ENCODE results near the gene PARP15. TPM values are rescaled to one million over a fixed set of nuclear protein-coding genes. Genes with fewer than 3 reads are reported as not detected.

PARP15 gene
- total RNA-seq, 1 donor from 2014 or later: not detected

GRCh38 chr3:122548619-122549018, 28.8 kb upstream of the PARP15 start:
- no peak overlapping the region for H2AFZ ChIP-seq (replicated peaks)
- H3K9ac ChIP-seq: no peak overlapping the region
- H3K4me1 Mint-ChIP-seq: no peaks in the 10 kb centered on the region
- H3F3A ChIP-seq (ENCODE audit: low read depth): no peaks in the 10 kb centered on the region
- H3K4me2 ChIP-seq: no peak overlapping the region
- no peaks in the 10 kb centered on the region for H3K9me3 ChIP-seq (ENCODE audit: low read depth)
- H3K27ac Mint-ChIP-seq: no peak overlapping the region
- H3K4me3 ChIP-seq: no peak overlapping the region
- no peaks in the 10 kb centered on the region for H3K79me2 ChIP-seq (ENCODE audit: low read depth)
- no peaks in the 10 kb centered on the region for H3K9me3 Mint-ChIP-seq
- no peaks in the 10 kb centered on the region for H3K27me3 ChIP-seq
- H3K36me3 Mint-ChIP-seq: no peaks in the 10 kb centered on the region
- no peak for DNase-seq (ENCODE audit: low spot score)
- H3K4me1 ChIP-seq: no peaks in the 10 kb centered on the region
- H3K27me3 Mint-ChIP-seq (ENCODE audit: insufficient read depth, low read depth): peaks cover 3% of the 10 kb centered on the region
- no peak overlapping the region for H3K27ac ChIP-seq
- no peak overlapping the region for H3K4me3 Mint-ChIP-seq
- no peaks in the 10 kb centered on the region for H4K20me1 ChIP-seq (ENCODE audit: low read depth)
- no peaks in the 10 kb centered on the region for H3K36me3 ChIP-seq
- TF ChIP-seq EZH2phosphoT487 (IDR thresholded peaks at IDR 0.05): no peak
- TF ChIP-seq EZH2 (IDR thresholded peaks at IDR 0.05): no peak
- no peak for TF ChIP-seq CTCF (IDR thresholded peaks at IDR 0.05)

- Histone ChIP-seq H4K20me1 (ENCODE audit: low read depth) (no peaks in the 10 kb centered on the region), H3K79me2 (ENCODE audit: low read depth) (no peaks in the 10 kb centered on the region), H3K27ac (no peak overlapping the region), H3K4me1 (no peaks in the 10 kb centered on the region), H3K27me3 (no peaks in the 10 kb centered on the region), H3K9me3 (ENCODE audit: low read depth) (no peaks in the 10 kb centered on the region), H2AFZ (replicated peaks) (no peak overlapping the region), H3K36me3 (no peaks in the 10 kb centered on the region), H3F3A (ENCODE audit: low read depth) (no peaks in the 10 kb centered on the region), H3K4me2 (no peak overlapping the region), H3K4me3 (no peak overlapping the region), H3K9ac (no peak overlapping the region)
- no peak overlapping the region for H3K4me3 Mint-ChIP-seq
- no peak overlapping the region for H3K27ac Mint-ChIP-seq
- TF ChIP-seq EZH2phosphoT487 (IDR thresholded peaks at IDR 0.05): no peak
- no peak for TF ChIP-seq EZH2 (IDR thresholded peaks at IDR 0.05)
- no peak for TF ChIP-seq CTCF (IDR thresholded peaks at IDR 0.05)
- H3K27me3 Mint-ChIP-seq (ENCODE audit: insufficient read depth, low read depth): peaks cover 5% of the 10 kb centered on the region
- DNase-seq (ENCODE audit: low spot score): no peak
- H3K9me3 Mint-ChIP-seq: no peaks in the 10 kb centered on the region
- no peaks in the 10 kb centered on the region for H3K36me3 Mint-ChIP-seq
- H3K4me1 Mint-ChIP-seq: no peaks in the 10 kb centered on the region
Measured at GRCh38 chr3:122553171-122553570, 24.3 kb upstream of the PARP15 start.

- no peak for DNase-seq (ENCODE audit: low spot score)
Measured at GRCh38 chr3:122555275-122556071, 22.0 kb upstream of the PARP15 start.

More at GRCh38 chr3:122555275-122556071, 22.0 kb upstream of the PARP15 start:
- Histone ChIP-seq H3K9ac (no peak overlapping the region), H4K20me1 (ENCODE audit: low read depth) (no peaks in the 10 kb centered on the region), H3K27me3 (no peaks in the 10 kb centered on the region), H3K9me3 (ENCODE audit: low read depth) (no peaks in the 10 kb centered on the region), H3K36me3 (no peaks in the 10 kb centered on the region), H3K4me2 (no peak overlapping the region), H3K4me3 (no peak overlapping the region), H2AFZ (replicated peaks) (no peak overlapping the region), H3K27ac (no peak overlapping the region), H3K4me1 (no peaks in the 10 kb centered on the region), H3K79me2 (ENCODE audit: low read depth) (no peaks in the 10 kb centered on the region), H3F3A (ENCODE audit: low read depth) (no peaks in the 10 kb centered on the region)
- H3K27me3 Mint-ChIP-seq (ENCODE audit: insufficient read depth, low read depth): peaks cover 2% of the 10 kb centered on the region
- no peak overlapping the region for H3K27ac Mint-ChIP-seq
- H3K4me3 Mint-ChIP-seq: no peak overlapping the region
- H3K9me3 Mint-ChIP-seq: no peaks in the 10 kb centered on the region
- H3K4me1 Mint-ChIP-seq: no peaks in the 10 kb centered on the region
- H3K36me3 Mint-ChIP-seq: no peaks in the 10 kb centered on the region
- TF ChIP-seq EZH2 (IDR thresholded peaks at IDR 0.05) (no peak), EZH2phosphoT487 (IDR thresholded peaks at IDR 0.05) (no peak), CTCF (IDR thresholded peaks at IDR 0.05) (no peak)
